Memory B cell (primary cell): ENCODE results near the gene MEG3.
"Not testable (repeated sequence)": the region's sequence is repeated elsewhere in the genome, so short reads cannot be mapped to it uniquely, and the experiment has no call there.

ENCODE experiments used
- ATAC-seq: fragments of 150-1000 bp; cut with Tn5 transposase; 2 replicates; pipeline ENCODE4 v1.10.0; 2021; ENCODE audit warnings: low read depth, mild to moderate bottlenecking, moderate library complexity
- DNase-seq, 2 donors: peaks; one replicate each; pipeline ENCODE4 v3.0.0; 2022; ENCODE audit warnings: low spot score in 2 of 2
- H3K27ac Mint-ChIP-seq: one replicate; pipeline ENCODE4 v1.8.0; 2022; ENCODE audit warnings: mild to moderate bottlenecking, moderate library complexity, mixed read lengths
- H3K27me3 Mint-ChIP-seq: one replicate; pipeline ENCODE4 v1.8.0; 2022; ENCODE audit warnings: mixed read lengths
- H3K36me3 Mint-ChIP-seq: one replicate; pipeline ENCODE4 v1.8.0; 2022; ENCODE audit warnings: mild to moderate bottlenecking, mixed read lengths
- H3K4me1 Mint-ChIP-seq: one replicate; pipeline ENCODE4 v1.8.0; 2022; ENCODE audit warnings: mixed read lengths
- H3K4me3 Mint-ChIP-seq: one replicate; pipeline ENCODE4 v1.8.0; 2022; ENCODE audit warnings: mild to moderate bottlenecking, moderate library complexity, mixed read lengths
- H3K9me3 Mint-ChIP-seq: one replicate; pipeline ENCODE4 v1.8.0; 2022; ENCODE audit warnings: mixed read lengths

MEG3 gene

DNA sequence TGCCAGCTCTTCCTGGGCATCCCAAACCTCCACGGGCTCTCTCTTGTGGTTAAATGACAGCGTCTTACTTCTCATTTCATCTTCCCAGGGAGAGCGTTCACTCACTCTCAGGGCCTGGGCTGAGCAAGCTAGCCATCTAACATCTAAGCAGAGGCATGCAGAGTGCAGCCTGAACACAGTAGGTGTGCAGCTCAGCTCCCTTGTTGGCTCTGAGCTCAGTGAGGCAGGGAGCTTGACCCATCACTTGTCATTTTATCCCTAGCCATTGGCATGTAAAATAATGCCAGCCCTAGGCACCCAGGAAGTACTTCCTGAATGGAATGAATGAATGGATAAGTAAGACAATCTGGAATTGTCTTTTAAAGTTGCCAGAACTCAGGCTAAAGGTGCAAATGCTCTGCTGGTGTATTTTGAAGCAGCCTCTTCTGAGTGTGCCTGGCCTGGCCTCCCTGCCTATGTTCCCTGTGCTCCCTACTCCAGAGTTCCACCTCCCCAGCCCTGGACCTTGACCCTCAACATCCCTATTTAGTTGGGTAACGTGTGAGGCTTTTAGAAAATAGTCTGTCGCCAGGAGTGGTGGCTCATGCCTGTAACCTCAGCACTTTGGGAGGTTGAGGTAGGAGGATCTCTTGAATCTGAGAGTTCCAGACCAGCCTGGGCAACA is 9.5 kb upstream of the MEG3 start:
- no peaks in the 10 kb centered on the region for H3K36me3 Mint-ChIP-seq
- no peaks in the 10 kb centered on the region for H3K4me1 Mint-ChIP-seq
- DNase-seq, result no peak
- H3K27ac Mint-ChIP-seq, result no peak overlapping the region
- H3K4me3 Mint-ChIP-seq, result no peak overlapping the region
- H3K9me3 Mint-ChIP-seq, result no peaks in the 10 kb centered on the region
- no peak for ATAC-seq
- peaks cover 8% of the 10 kb centered on the region for H3K27me3 Mint-ChIP-seq

DNA sequence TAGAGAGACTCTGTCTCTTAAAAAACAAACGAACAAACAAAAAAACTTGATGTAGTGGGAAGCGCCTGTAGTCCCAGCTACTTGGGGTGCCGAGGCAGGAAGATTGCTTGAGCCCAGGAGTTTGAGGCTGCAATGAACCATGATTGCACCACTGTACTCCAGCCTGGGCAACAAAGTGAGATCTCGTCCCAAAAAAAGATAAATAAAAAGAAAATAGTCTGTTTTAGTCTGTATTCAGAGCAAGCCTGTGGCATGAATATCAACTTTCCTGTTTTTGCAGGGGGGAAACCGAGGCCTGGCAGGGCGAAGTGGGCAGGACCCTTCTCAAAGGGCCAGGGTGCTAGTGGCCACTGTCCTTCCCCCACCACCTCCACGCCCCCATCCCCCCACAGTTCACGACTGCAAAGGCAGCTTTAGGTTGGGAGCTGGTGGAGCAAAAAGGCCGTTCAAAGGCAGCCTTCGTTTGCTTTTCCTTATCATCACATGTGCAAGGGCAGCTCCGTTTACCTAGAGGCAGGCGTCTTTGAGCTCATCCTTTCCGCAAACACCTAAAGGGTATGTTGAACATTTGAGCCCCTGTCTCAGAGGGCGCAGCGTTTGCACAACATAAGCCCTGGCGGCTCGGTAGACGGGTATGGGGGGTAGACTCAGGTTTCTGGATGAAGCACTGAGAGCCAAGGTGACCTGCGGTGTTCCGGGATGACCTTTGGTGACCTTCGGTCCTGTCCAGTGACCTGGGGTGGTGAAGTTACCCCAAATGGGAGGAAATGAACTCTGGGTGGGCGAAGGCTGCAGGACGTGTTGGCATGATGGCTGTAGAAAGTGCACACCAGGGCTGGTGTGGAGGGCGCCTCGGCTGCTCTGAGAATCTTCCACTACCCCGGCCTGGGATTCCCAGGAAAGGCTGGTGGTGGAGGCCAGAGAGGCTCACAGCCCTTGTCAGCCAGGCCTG is 8.7 kb upstream of the MEG3 start:
- DNase-seq, result no peak
- Mint-ChIP-seq H3K36me3 (no peaks in the 10 kb centered on the region), H3K9me3 (no peaks in the 10 kb centered on the region), H3K4me3 (no peak overlapping the region), H3K4me1 (no peaks in the 10 kb centered on the region), H3K27ac (no peak overlapping the region), H3K27me3 (peaks cover 8% of the 10 kb centered on the region)
- no peak for ATAC-seq

DNA sequence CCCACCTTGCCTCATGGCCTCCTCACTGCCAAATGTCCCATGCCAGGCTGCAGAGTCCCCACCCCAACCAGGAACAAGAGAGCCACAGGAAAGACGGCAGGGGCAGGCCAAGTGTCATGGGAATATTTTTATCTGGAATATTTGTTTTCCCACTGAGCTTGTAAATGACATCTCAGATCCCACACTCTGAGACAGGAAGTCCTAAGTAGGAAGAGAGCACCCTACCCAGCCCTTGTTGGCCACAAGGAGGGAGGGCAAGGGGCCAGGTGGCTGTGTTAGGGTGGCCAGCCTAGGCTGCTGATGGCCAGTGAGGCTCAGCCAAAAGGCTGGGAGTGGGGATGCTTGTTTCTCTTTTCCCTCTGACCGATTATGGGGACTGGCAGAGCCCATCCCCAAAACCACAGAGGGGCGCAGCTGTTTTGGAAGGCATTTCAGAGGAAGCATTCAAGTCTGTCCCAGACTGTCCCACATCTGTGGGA is 7.7 kb upstream of the MEG3 start:
- Mint-ChIP-seq H3K4me1 (no peaks in the 10 kb centered on the region), H3K27me3 (peaks cover 8% of the 10 kb centered on the region), H3K4me3 (no peak overlapping the region), H3K36me3 (no peaks in the 10 kb centered on the region), H3K9me3 (no peaks in the 10 kb centered on the region), H3K27ac (no peak overlapping the region)
- DNase-seq (no peak), ATAC-seq (no peak)

DNA sequence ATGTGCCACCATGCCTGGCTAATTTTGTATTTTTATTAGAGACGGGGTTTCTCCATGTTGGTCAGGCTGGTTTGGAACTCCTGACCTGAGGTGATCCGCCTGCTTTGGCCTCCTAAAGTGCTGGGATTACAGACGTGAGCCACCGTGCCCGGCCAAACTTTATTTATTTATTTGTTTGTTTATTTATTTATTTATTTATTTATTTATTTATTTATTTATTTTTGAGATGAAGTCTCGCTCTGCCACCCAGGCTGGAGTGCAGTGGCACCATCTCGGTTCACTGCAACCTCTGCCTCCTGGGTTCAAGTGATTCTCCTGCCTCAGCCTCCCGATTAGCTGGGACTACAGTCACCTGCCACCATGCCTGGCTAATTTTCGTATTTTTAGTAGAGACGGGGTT is 7.0 kb upstream of the MEG3 start:
- H3K36me3 Mint-ChIP-seq, H3K27me3 Mint-ChIP-seq, H3K9me3 Mint-ChIP-seq, H3K4me3 Mint-ChIP-seq, ATAC-seq, H3K4me1 Mint-ChIP-seq, DNase-seq, H3K27ac Mint-ChIP-seq: not testable (repeated sequence)

DNA sequence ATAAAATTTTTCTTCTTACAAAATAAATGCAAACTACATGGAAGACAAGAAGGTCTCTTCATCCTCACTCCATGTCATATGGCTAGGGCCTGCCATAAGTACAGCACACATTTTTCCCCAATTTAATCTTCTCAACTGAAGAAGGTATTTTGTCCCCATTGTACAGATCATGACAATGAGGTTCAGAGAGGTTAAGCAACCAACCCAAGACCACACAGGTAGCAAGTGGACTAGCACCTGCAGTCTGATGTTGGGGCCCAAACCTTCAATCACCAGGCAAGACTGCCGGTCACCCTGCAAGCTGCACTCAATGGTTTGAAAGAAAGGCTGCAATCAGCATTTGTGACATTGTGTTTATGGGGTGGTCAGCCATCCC is 6.5 kb upstream of the MEG3 start:
- no peaks in the 10 kb centered on the region for H3K36me3 Mint-ChIP-seq
- no peaks in the 10 kb centered on the region for H3K4me1 Mint-ChIP-seq
- no peak overlapping the region for H3K4me3 Mint-ChIP-seq
- H3K9me3 Mint-ChIP-seq, result no peaks in the 10 kb centered on the region
- DNase-seq, result no peak
- no peaks in the 10 kb centered on the region for H3K27me3 Mint-ChIP-seq
- no peak overlapping the region for H3K27ac Mint-ChIP-seq
- ATAC-seq, result no peak

DNA sequence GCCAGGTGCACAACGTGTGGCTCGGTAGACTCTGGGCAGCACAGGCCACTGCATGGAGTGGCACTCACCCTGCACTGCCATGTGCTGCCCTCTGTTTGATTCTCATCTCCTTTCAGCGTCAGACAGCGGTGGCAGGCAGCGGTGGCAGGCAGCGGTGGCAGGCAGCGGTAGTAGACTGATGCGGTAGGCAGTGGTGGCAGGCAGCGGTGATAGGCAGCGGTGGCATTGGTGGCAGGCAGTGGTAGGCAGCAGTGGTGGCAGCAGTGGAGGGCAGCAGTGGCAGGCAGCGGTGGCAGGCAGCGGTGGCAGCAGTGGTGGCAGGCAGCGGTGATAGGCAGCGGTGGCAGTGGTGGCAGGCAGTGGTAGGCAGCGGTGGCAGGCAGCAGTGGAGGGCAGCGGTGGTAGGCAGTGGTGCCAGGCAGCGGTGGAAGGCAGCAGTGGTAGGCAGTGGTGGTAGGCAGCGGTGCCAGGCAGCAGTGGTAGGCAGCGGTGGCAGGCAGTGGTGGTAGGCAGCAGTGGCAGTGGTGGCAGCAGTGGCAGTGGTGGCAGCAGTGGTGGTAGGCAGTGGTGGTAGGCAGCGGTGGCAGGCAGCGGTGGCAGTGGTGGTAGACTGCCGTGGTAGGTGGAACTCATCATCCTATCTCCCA is 6.0 kb upstream of the MEG3 start:
- Mint-ChIP-seq H3K27me3 (peaks cover 2% of the 10 kb centered on the region), H3K4me1 (no peaks in the 10 kb centered on the region), H3K9me3 (no peaks in the 10 kb centered on the region), H3K27ac (no peak overlapping the region), H3K36me3 (no peaks in the 10 kb centered on the region), H3K4me3 (no peak overlapping the region)
- no peak for ATAC-seq
- no peak for DNase-seq

DNA sequence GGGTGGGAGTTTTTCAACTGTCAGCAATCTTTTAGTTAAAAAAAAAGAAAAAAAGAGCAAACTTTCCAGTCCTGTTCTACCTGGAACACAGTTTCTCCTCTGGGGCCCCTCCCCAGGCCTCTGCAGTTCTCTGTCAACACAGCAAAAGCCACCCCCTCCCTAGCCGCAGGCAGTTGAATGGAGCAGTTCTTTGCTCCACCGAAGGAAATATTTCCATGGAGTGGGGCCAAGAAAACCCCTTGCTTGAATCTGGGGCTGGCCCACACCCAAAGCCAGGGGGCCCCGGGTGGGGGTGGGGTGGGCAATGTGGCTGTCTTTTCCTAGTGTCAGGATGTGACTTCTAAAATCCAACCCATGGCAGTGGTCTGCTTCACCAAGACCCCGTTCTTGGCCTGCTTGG is 5.0 kb upstream of the MEG3 start:
- DNase-seq, result no peak
- H3K4me3 Mint-ChIP-seq, result no peak overlapping the region

DNA sequence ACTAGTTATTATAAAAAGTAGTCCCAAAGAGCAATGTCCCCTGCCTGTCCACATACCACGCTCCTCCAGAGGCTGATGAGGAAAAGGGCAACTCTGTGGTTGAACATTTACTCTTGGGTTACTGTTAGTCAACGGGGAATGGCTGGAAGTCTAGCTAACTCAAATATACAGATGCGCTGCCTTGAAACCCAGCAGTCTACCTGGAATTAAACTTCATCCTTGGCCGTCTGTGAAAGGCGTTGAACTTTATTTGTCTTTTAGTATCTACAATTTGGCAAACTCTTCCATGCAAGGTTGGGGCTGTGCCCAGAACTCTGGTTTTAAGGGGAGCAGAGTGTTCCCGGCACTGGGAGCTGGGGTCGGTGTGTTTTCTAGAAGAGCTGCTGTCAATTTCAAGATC is 3.9 kb upstream of the MEG3 start:
- H3K36me3 Mint-ChIP-seq, result no peaks in the 10 kb centered on the region
- ATAC-seq, result no peak
- DNase-seq, result no peak
- H3K27me3 Mint-ChIP-seq, result peaks cover 2% of the 10 kb centered on the region
- H3K9me3 Mint-ChIP-seq, result no peaks in the 10 kb centered on the region
- no peak overlapping the region for H3K4me3 Mint-ChIP-seq
- H3K4me1 Mint-ChIP-seq, result no peaks in the 10 kb centered on the region
- H3K27ac Mint-ChIP-seq, result no peak overlapping the region

More for the DNA sequence above, 5.0 kb upstream of the MEG3 start:
- no peak for ATAC-seq
- peaks cover 2% of the 10 kb centered on the region for H3K27me3 Mint-ChIP-seq
- no peaks in the 10 kb centered on the region for H3K9me3 Mint-ChIP-seq
- H3K36me3 Mint-ChIP-seq, result no peaks in the 10 kb centered on the region
- no peak overlapping the region for H3K27ac Mint-ChIP-seq
- H3K4me1 Mint-ChIP-seq, result no peaks in the 10 kb centered on the region

DNA sequence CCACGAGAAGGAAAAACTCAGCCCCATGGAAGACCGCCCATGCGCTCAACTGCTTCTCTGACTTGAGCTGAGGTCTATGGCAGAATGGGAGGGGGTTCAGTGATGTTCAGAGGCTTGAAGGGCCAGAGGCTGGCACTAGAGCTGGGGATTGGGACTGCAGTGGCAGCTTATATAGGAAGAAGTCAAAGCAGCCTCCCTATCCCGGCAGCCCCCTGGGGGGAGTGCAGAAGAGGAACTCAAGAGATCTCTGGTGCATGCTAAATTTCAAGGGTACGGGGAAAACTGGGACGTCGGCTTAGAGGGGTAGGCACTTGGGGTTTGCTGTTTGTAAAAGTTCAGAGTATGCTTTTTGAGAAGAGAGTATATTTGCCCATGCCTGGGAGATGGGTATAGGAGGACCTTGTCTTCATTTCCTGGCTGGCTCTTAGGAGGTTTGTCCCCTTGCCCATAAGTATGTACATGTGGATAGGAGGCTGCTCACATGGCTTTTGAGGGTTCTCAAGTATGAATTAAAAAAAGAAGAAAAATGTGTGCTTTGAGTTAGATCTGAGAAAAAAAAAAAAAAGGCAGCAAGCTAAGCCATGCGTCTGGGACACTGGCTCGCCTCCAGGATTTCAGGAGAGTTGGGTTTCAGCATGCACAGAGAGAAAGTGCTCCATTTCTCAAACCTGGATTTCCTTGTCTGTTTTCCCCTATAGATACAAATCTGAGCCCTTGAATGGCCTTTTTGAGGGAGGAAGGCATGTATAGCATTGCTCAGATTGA is 3.2 kb upstream of the MEG3 start:
- Mint-ChIP-seq H3K4me3 (no peak overlapping the region), H3K4me1 (no peaks in the 10 kb centered on the region), H3K27me3 (peaks cover 2% of the 10 kb centered on the region), H3K27ac (no peak overlapping the region), H3K9me3 (no peaks in the 10 kb centered on the region), H3K36me3 (no peaks in the 10 kb centered on the region)
- ATAC-seq (no peak), DNase-seq (no peak)

DNA sequence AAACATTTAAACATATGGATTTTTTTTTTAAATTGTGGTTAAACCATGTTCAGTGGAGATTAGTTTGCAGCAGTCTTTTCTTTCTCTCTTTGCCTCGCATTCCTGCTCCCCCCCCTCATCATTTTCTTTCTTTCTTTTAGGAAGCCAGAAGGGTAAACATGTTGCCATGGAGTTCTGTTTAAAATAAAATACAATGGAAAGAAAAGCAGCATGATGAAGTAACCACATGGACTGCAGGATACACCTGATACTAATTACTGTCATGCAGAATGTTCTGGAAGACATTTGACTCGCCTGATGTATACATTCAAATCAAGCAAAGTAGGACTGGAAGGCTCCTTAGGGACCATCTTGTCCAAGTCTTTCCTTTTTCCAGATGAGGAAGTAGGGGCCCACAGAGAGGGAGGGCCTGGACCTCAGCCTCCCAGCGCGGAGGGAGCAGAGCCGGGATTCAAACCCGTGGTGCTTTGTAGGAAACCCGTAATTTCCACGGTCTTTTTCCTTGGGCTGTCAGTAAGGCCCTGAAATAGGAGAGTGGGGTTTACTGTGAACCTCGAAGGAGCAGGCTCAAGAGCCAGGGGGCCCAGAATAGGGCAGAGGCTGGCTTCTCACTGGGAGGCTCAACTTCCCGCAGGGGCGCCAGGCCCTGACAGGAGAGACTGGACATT is 2.4 kb upstream of the MEG3 start:
- ATAC-seq (no peak), DNase-seq (no peak)
- peaks cover 2% of the 10 kb centered on the region for H3K9me3 Mint-ChIP-seq
- H3K27ac Mint-ChIP-seq, result no peak overlapping the region
- H3K4me3 Mint-ChIP-seq, result no peak overlapping the region
- peaks cover 3% of the 10 kb centered on the region for H3K27me3 Mint-ChIP-seq
- H3K36me3 Mint-ChIP-seq, result peaks cover under 1% of the 10 kb centered on the region
- no peaks in the 10 kb centered on the region for H3K4me1 Mint-ChIP-seq

DNA sequence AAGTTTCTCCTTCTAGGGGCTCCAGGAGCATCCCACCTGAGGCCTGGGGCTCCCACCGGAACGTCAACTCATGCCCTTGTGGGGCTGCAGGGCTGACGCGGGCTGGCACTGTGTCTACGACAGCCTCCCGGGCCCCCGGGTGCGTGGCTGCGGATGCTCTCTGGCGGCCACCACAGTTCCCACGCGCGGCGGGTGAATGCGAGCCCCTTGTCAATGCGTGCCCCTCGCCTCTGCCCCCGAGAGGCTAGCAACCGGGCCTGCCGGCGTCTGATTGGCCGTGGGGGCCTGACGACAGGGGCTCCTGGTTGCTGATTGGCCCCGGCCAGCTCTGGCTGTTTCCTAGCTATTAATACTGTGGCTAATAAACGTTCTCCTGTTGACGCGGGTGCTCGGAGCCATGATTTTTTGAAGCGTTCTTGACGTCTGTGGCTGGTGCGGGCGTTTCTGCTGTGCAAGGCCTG is 1.8 kb upstream of the MEG3 start:
- H3K4me1 Mint-ChIP-seq, result no peaks in the 10 kb centered on the region
- DNase-seq, result no peak
- no peak overlapping the region for H3K27ac Mint-ChIP-seq
- H3K27me3 Mint-ChIP-seq, result peaks cover 5% of the 10 kb centered on the region
- H3K9me3 Mint-ChIP-seq, result peaks cover 4% of the 10 kb centered on the region
- H3K4me3 Mint-ChIP-seq, result no peak overlapping the region
- H3K36me3 Mint-ChIP-seq, result peaks cover 2% of the 10 kb centered on the region
- no peak for ATAC-seq

DNA sequence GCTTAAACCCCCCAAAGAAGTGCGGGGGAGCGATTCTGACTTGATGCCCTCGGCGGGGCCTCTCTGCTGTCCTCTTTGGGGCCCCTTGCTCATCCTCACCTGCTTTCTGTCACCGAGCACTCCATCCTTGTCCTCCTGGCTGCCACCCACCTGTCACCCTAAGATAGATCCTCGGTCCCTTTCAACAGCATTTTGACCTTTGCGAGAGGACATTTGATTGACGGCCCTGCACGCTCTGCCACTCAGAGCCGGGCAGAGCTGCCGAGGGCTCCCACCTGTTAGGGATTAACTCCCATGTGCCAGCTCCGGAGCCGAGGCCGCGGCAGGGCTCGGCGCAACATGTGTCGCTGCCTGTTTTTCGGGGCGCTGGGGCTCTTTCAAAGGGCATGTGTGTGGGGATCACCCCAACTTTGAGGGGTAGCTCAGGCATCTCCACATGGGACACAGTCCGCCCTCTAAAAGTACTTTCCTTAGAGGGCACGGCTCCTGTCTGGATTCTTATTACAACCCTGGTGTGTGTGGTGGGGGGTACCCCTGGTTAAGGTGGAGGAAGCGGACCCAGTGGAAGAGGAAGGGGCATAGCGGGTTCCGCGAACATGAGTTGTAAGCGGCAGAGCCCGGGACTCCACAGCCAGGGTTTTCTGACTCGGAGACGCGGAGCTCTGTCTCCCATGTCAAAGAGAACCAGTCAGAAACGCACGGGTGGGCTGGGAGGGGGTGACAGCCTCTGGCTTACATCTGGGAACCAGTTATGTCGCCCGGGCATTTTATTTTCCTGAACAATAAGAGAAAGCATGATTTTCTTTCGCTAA is 811 bp upstream of the MEG3 start:
- peaks cover 2% of the 10 kb centered on the region for H3K36me3 Mint-ChIP-seq
- H3K4me1 Mint-ChIP-seq, result no peaks in the 10 kb centered on the region
- peaks cover 4% of the 10 kb centered on the region for H3K9me3 Mint-ChIP-seq
- ATAC-seq, result no peak
- H3K27me3 Mint-ChIP-seq, result peaks cover 7% of the 10 kb centered on the region
- no peak overlapping the region for H3K27ac Mint-ChIP-seq
- no peak for DNase-seq
- no peak overlapping the region for H3K4me3 Mint-ChIP-seq
